Neural cell (in vitro differentiated cells): ENCODE results near the gene AGPAT2.

Experiments used
- CTCF ChIP-seq: fragments of 450-650 bp; IDR thresholded peaks from 2 replicates; pipeline ENCODE4 v1.5.1; 2014; ENCODE audit warnings: antibody characterized with exemption, mild to moderate bottlenecking, moderate library complexity; ENCODE audit not compliant: poor library complexity, severe bottlenecking
- EP300 ChIP-seq: fragments of 450-650 bp; conservative IDR thresholded peaks from 2 replicates; pipeline ENCODE4 v1.6.1; 2014; ENCODE audit warnings: antibody characterized with exemption, mild to moderate bottlenecking, moderate library complexity; ENCODE audit not compliant: poor library complexity, severe bottlenecking
- EZH2 ChIP-seq: fragments of 200-600, 300-800 bp; shearing (Covaris generic), sonication (generic); IDR thresholded peaks from 2 replicates; pipeline ENCODE4 v1.6.1; 2014; ENCODE audit warnings: antibody characterized with exemption, low read length, borderline replicate concordance, mild to moderate bottlenecking; ENCODE audit not compliant: insufficient read depth, poor library complexity, severe bottlenecking
- MXI1 ChIP-seq: fragments of 450-650 bp; conservative IDR thresholded peaks from 2 replicates; pipeline ENCODE4 v1.6.1; 2014; ENCODE audit warnings: antibody characterized with exemption, mild to moderate bottlenecking; ENCODE audit not compliant: poor library complexity, severe bottlenecking
- SMC3 ChIP-seq: fragments of 450-650 bp; conservative IDR thresholded peaks from 2 replicates; pipeline ENCODE4 v1.6.1; 2014; ENCODE audit warnings: antibody characterized with exemption, mild to moderate bottlenecking, moderate library complexity; ENCODE audit not compliant: poor library complexity

- no peak for TF ChIP-seq CTCF
- TF ChIP-seq EP300 = no peak
- no peak for TF ChIP-seq SMC3
- TF ChIP-seq EZH2 = no peak
- TF ChIP-seq MXI1 = no peak
Measured at GRCh38 chr9:136701668-136702053, 14.4 kb upstream of the AGPAT2 start.
